NCI-H1105 (cell line): ENCODE results near the gene HECW1.

ENCODE experiments used
- DNase-seq: peaks from one replicate; lab custom pipeline; 2025; lab: John Stamatoyannopoulos, UW

The HECW1 gene

GRCh38 chr7:43506460-43506859, 394.0 kb downstream of the HECW1 start:
- no peak for DNase-seq

- DNase-seq: no peak
Measured at GRCh38 chr7:43508461-43508860, 396.0 kb downstream of the HECW1 start.

GRCh38 chr7:43509906-43510305, 397.5 kb downstream of the HECW1 start:
- DNase-seq: no peak

GRCh38 chr7:43511029-43511428, 398.6 kb downstream of the HECW1 start:
- no peak for DNase-seq

- DNase-seq: no peak
Measured at GRCh38 chr7:43511769-43512515, 399.5 kb downstream of the HECW1 start.

- peak; percentile 60 for DNase-seq
Measured at GRCh38 chr7:43513251-43513650, 400.8 kb downstream of the HECW1 start.

- no peak for DNase-seq
Measured at GRCh38 chr7:43516581-43517342, 404.3 kb downstream of the HECW1 start.

- no peak for DNase-seq
Measured at GRCh38 chr7:43517464-43517863, 405.0 kb downstream of the HECW1 start.

- DNase-seq: no peak
Measured at GRCh38 chr7:43520201-43520600, 407.8 kb downstream of the HECW1 start.

GRCh38 chr7:43522406-43523156, 410.1 kb downstream of the HECW1 start:
- DNase-seq: no peak

- DNase-seq: peak; percentile 20
Measured at GRCh38 chr7:43528576-43529354, 416.3 kb downstream of the HECW1 start.

- no peak for DNase-seq
Measured at GRCh38 chr7:43530553-43531410, 418.3 kb downstream of the HECW1 start.

GRCh38 chr7:43531700-43532099, 419.3 kb downstream of the HECW1 start:
- DNase-seq: no peak

GRCh38 chr7:43533801-43534479, 421.5 kb downstream of the HECW1 start:
- no peak for DNase-seq

- no peak for DNase-seq
Measured at GRCh38 chr7:43535031-43535451, 422.6 kb downstream of the HECW1 start.

GRCh38 chr7:43535810-43536585, 423.6 kb downstream of the HECW1 start:
- DNase-seq: no peak

- DNase-seq: no peak
Measured at GRCh38 chr7:43536773-43537172, 424.3 kb downstream of the HECW1 start.

GRCh38 chr7:43537765-43538403, 425.4 kb downstream of the HECW1 start:
- DNase-seq: no peak

GRCh38 chr7:43538404-43538771, 425.9 kb downstream of the HECW1 start:
- DNase-seq: no peak
